GM21526 (cell line): Measurements from ENCODE around the gene RNF41.
"Not testable (repeated sequence)": the region's sequence is repeated elsewhere in the genome, so short reads cannot be mapped to it uniquely, and the experiment has no call there.

ENCODE experiments used
- ATAC-seq: cut with Tn5 transposase; IDR thresholded peaks from one replicate; pipeline ENCODE4 v1.9.1; 2021; ENCODE audit warnings: moderate library complexity; ENCODE audit not compliant: unreplicated experiment, low FRiP score

The RNF41 gene

DNA sequence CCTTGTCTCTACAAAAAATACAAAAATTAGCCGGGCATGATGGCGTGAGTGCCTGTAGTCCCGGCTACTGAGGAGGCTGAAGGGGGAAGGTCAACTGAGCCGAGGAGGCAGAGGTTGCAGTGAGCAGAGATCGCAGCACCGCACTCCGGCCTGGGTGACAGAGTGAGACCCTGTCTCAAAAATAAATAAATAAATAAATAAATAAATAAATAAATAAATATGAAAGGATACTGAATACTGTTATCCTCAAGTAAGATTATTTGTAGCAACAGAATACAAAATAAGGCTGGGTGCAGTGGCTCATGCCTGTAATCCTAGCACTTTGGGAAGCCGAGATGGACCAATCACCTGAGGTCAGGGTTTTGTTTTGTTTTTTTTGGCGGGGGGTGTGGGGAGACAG lies 1.9 kb downstream of the RNF41 start:
- no peak for ATAC-seq

DNA sequence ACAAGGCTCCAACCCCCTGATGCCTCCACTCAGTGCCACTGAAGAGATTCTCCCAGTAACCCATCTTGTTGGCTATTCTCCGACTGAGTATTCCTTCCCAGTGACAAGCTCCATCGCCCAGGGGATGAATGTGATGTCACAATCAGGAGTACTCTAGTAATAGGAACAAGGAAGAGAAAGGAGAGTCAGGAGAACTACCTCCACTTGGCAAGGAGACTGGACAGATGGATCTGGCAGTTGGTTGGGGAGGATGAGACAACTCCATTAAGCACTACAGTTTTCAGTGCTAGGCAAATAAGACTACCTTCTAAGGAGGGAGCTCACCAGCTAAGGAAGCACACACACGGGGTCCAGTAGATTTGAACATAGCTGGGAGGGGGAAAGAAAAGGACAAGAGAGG lies 5.3 kb downstream of the RNF41 start:
- no peak for ATAC-seq

DNA sequence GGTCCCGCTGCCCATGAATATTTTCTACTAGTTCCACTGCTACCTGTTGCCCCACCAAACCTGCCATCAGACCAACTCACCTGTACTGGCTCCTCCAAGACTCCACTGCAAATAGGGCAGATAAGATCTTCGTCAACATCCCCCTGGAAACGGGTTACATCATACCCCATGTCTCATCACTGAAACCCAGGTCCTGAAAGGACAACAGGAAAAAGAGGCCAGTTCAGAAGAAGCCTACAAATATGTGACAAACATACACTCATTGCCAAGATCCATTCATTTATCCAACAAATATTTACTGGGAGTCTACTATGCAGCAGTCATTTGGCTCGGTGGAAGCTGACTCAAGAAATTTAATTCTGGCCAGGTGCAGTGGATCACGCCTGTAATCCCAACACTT lies 7.8 kb downstream of the RNF41 start:
- no peak for ATAC-seq

DNA sequence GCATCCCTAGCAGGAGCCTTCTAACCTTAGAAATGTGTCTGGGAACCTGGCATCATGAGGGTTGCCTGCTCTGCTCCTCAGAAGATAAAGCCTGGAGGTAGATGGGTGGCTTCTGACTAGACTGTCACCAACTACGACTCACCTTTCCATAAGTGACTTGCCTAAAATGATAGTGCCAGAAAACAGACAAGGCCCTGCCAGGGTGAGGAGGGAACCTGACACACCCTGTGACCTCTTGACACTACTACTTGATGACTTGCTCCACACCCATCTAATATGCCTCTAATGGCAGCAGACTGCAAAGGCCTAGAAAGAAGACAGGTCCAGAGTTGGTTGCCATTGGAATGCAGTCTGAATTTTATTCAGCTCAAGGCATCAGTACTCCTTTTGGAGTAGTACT lies 9.4 kb downstream of the RNF41 start:
- ATAC-seq = no peak

DNA sequence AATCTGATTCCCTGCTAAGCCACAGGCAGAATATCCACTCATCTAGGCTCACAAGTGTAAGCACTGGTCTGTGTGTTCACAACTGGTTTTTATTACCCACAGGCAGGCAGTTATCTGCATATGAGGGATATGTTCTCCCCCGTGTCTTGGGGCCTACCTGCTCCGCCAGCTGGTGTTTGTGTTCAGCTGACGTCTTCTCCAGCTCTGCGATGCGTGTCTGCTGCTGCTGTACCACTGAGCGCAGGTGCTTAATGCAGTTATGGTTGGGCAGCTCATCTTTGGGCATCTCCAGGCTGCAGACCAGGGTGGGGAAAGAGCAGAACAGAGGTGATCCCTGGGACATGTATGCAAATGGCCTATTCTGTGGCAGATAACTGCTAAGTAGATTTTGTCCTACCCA lies 13.7 kb downstream of the RNF41 start:
- no peak for ATAC-seq

DNA sequence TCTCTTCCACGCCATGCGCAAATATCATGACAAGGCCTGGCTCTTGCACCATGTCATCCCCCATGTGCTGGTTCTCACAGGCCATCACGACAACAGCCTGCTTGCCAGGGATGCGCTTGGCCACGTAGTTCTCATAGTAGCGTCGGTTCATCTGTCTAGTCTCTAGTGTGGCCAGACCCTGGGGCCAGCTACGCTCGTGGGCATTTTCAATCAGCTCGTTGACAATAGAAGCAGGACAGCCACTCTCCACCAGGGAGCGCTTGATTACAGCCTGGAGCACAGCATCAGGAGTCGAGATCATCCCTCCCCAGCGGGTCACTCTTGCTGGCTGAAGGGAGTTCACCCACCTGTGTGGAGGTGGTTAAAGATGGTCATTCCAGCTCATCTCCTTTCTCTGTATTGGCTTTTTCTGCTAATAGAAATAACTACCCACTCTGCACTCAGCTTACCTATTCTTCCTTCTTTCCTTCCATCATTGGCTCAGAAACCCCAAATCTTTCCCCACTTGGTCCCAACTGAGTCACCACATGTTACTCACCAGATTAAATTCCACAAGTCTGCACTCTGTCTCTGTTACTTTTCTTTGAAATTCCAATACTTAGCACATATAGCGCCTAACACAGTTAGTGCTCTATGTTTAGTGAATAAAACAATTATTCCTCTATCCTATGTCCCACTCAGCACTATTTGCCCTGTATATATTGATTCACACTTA lies 15.1 kb downstream of the RNF41 start:
- ATAC-seq = no peak

DNA sequence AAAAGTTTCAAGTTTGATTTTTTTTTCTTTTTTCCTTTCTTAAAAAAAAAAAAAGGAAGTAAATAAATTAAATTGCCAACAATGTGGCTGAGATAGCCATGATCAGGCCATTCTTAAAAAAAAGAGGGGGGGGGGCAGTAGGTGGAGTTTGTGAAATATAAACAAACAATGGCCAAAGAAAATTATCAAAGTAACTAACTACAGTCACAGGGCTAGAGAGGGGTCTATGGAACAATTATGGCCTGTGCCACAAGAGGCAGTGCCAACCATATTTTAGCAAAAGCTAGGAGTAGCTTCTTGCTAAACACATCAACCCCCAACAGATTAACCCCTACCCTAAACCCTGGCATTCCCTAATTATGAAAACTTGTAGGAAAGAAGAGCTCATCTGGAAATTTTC lies 16.3 kb downstream of the RNF41 start:
- no peak for ATAC-seq

DNA sequence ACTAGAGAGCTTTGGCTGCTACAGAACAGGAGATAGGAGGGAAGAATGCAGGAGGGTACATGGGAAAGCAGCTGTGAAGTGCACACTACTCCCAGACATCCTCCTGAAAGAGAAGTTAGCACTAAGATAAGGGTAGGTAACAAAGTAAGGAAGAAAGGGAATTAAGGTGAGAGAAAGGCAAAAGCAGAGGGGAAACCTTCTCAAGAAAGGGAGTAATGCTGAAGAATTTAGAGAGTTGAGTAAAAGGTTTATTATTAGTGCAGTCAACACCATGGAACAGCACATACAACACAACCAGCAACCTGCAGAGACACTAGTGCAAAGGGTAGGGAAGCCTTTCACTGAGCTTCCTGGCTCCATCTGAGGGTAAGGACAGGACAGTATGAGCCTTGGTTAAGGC lies 17.4 kb downstream of the RNF41 start:
- no peak for ATAC-seq

DNA sequence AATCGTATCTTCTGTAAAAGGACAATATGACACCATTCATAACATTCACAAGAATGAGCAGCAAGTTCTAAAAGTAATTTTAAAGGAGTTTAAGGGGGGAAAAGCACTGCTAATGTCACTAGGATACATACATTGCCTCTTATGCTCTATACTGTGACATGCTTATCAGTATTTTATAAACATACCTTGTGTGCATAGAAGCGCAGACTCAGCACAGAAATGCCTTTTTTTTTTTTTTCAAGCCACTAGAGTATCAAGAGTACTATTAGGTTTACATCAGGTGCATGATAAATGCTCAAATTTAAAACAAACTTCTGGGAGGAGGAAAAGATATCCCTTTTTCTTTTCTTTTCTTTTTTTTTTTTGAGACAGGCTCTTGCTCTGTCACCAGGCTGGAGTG lies 18.9 kb downstream of the RNF41 start:
- no peak for ATAC-seq

DNA sequence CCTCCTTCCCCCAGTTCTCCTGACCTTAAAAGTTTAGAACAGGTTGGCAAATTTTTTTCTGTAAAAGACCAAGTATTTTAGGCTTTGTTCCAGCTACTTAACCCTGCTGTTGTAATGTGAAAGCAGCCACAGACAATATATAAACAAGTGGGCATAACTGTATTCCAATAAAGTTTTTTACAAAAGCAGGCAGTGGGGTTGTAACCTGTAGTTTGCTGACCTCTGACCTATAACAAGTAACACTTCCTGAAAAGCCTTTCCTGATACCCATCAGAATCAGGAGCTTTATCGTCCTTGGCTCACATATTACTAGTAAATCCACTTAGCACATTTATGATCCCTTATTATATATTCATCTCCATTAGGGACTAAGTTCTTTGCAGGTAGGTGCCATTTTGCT lies 19.4 kb downstream of the RNF41 start:
- no peak for ATAC-seq

DNA sequence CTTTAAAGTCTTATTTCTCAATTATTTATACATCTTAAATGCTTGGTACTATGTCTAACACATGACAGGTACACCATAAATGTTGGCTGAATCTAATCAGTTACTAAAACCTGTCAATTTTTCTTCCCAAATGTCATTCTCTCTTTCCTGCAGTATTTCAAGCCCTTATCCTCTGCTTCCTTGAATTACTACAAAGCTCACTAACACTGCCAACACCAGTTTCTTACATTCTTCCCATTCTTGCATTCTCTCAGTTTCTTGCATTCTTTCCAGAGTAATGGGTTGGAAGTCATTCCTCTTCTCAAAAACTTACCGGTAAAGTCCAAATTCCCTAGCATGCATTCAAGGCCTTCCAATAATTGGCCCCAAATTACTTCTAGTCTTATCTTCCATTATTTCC lies 22.9 kb downstream of the RNF41 start:
- no peak for ATAC-seq

DNA sequence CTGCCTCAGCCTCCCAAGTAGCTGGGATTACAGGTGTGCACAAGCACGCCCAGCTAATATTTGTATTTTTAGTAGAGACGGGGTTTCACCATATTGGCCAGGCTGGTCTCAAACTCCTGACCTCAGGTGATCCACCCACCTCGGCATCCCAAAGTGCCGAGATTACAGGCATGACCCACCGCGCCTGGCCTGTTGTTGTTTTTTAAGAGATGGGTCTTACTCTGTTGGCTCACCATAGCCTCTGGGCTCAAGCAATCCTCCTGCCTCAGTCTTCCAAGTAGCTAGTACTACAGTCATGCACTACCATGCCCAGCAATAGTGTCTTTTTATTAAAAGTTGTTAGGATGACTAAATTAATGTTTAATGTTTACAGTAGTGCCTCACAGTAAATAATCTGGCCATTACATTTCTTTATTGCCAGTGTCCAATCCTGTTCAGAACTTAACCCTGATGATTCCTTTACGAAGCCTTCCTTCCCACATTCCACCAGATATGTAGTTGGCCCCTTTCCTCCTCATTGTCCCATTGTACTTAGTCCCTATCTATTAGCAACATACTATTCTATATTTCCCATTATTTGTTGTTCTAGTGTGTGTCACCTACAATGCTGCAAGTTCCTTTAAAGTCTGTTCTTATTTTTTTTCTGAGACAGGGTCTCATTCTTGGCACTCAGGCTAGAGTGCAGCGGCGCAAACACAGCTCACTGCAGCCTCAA lies 23.6 kb downstream of the RNF41 start:
- ATAC-seq = no peak

DNA sequence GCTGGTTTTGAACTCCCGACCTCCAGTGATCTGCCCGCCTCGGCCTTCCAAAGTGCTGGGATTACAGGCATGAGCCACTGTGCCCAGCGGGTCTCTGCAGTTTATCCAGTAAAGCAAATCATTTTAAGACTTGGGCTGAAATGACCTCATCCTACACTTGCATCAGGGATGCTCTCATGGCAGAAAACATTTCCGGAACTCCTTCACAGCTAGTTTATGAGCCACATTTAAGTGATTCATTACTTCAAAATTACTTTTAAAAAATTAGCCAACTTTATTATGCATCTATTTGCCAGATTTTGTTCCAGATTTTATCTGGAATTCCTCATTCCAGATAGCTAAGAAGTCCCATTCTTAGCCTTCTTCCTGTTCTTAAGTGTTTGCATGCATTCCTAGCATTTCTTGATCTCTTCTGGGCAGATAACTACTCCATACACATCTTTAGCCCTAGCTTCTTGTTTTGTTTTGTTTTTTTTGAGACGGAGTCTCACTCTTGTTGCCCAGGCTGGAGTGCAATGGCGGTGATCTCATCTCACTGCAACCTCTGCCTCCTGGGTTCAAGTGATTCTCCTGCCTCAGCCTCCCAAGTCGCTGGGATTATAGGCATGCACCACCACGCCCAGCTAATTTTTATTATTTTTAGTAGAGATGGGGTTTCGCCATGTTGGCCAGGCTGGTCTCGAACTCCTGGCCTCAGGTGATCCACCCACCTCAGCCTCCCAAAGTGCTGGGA lies 24.7 kb downstream of the RNF41 start:
- ATAC-seq = not testable (repeated sequence)

DNA sequence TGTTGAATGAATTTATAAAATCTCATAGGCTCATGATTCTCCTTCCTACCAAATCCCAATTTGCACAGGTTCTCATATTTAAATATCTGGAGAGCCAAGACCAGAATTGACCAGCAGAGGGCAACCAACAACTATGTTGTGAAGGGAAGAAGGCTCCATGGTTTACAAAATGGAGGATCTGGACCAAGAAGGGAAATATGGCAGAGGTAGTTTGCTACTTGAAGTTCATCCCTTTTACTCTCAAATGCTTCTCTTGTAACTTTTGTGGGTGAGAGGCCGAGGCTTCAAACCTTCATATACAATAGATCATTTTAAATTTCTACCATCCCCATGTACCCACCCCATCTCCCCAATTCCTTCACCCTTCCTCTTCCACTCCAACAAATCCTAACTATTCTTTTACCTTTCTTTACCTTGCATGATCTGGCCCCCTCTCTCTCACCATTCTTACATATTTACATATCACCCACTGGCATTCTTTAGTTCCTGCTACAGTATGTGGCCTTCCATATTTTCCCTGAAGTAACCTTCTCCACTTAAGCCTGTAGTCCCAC lies 28.6 kb downstream of the RNF41 start:
- no peak for ATAC-seq

DNA sequence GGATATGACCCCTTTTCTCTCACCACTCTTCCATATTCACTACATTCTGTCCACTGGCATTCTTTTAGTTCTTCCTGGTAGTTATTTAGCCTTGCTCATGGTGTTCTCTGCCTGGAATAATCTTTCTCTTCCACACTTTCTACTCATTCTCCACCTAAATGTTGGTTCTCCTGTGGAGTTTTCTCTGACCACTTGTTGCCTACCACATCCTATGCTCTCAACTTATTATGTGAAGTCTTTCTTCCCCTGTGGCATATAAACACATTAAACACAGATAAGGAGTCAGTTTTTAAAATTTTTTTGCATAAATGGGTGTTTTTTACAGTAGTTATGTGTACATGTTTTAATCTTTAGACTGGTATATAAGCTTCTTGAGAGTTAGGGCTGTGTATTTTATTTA lies 29.1 kb downstream of the RNF41 start:
- no peak for ATAC-seq

DNA sequence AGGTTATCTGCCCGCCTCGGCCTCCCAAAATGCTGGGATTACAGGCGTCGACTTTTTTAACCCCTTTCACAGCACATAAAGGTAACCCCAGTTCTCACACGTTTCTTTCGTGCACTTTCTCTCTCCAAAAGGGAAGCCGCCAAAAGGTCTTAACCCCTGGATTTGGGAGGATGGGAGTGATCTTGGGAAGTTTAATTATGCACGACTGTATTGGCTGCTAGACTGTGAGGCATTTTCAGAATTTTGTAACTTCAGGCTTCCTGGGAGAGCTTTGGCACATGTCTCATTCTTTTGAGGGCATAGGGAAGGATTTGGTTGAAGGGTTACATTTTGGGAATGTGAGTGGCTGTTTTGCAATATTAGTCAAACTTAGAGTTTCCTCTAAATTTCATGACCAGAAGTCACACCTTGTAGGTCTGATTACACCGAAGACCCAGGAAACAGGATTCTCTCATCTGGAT lies 31.0 kb downstream of the RNF41 start:
- no peak for ATAC-seq

DNA sequence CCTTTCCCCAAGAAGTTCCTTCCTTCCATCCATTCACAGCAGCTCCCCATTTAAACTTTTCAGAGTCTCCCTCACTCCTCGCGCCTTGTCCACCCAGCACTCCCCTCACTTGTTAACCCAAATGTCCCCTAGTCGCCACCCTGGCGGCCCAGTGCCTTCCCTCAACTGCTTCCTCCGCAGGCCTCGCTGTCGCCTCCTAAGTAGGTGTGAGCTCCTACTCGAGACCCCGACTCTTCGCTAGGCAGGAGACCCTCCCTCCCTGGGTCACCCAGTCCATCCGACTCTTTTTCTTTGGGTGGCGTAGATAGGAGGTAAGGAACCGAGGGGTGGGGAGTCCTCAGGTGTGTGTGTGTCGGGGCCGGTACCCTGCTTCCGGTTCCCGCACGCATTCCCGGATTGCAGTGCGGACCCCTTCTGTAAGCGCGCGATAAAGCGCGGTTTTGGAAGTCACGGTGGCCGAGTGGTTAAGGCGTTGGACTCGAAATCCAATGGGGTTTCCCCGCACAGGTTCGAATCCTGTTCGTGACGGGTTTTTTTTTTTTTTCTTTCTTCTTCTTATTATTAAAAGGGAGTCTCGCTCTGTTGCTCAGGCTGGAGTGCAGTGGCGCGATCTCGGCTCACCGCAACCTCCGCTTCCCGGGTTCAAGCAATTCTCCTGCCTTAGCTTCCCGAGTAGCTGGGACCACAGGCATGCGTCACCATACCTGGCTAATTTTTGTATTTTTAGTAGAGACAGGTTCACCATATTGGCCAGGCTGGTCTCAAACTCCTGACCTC lies 31.6 kb downstream of the RNF41 start:
- ATAC-seq = peak; percentile 26

DNA sequence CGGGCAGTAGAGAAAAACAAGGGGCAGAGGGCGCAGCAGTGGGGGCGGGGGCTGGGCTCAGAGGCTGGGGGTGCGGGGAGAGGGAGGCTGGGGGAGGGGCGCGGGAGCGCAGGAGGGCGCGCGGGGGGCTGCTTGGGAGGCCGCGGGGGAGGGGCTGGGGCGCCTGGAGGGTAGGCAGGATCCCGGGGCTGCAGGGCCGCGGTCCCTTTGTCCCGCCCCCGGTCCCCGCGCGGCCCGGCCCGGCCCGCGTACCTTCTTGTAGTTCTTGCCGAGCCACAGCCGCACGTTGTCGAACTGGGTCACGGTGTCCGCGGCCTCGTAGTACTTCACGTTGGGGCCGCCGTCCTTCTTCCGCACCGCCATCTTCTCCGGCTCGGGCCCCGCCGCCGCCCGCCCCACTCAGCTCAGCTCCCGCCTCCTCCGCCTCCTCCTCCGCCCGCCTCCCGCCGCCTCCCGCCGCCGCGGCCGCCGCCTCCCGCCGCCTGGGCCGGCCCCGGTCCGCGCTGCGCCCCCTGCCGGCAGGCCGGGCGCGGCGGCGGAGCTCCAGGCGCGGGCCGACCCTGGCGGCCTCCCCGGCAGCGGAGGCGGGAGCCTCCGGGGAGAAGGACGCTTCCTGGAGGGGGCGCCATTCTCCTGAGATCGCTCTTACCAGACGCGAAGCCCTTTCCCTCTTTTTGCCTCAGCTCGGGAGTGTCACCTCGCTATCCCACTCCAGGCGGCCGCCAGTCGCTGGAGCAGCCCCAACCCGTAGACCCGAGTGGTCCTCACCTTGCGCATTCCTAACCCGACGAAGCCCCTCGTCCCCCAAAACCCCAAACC lies 32.4 kb downstream of the RNF41 start, which contains the start of gene SMARCC2:
Gene SMARCC2, minus strand, starts transcription at position 385 of the 819 bp plus-strand sequence. Its CDS starts 22 bp downstream, at position 363.
- peak; percentile 59 for ATAC-seq

DNA sequence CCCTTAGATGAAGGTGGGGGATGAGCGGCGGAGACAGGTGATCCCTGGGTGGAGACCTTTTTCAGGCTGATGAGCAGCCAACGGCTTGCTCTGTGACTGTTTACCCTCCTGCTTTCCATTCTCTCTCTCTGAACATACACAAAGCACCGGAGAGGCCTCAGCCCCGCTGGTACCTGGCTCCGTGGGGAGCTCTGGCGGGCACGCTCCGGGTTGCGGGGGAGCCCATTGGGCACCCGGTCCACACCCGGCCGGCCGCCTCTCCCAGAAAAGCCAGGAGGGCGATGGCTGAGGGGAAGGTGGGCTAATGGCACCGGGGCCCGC lies 33.0 kb downstream of the RNF41 start:
- no peak for ATAC-seq
